ENCODE results near the gene CCDC91.

CCDC91 gene

DNA sequence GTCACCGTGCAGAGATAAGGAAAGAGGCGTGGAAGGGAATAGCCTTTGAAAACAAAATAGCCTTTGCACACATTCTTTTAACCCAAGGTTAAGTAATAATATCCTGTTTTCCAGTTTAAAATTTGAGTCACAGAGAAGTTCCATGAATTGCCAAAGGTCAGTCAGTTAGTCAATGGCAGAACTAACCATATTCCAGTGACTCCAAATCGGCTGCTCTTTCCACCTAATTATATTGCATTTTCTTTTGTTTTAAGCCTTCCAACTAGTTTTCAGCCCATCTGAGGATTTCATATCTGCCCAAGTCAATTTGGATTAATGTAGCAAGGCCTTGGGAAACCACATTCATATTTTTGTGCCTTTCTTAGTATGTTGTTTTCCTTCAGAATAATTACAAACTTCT, 373.0 kb downstream of the CCDC91 start:
- Histone ChIP-seq H2AFZ (ENCODE audit: low read depth, low read length) (no peak overlapping the region), H2BK5ac (ENCODE audit: low read depth, low read length, poor library complexity, severe bottlenecking) (no peak overlapping the region), H3K27me3 (ENCODE audit: control insufficient read depth in 1 of 2, insufficient read depth in 1 of 2, low read length in 2 of 2) (no peaks in the 10 kb centered on the region), H2BK12ac (ENCODE audit: low read length in 2 of 2) (no peak overlapping the region), H4K8ac (ENCODE audit: low read length) (no peak overlapping the region), H3K79me1 (replicated peaks; ENCODE audit: low read length, poor library complexity, severe bottlenecking) (no peaks in the 10 kb centered on the region), H3K4me2 (ENCODE audit: low read length, poor library complexity, severe bottlenecking) (no peak overlapping the region), H2BK120ac (ENCODE audit: low read depth, low read length) (no peak overlapping the region), H3K9me3 (ENCODE audit: control insufficient read depth, low read length) (peaks cover 7% of the 10 kb centered on the region), H3K4ac (ENCODE audit: low read depth in 1 of 2, low read length in 2 of 2) (no peak overlapping the region), H3K23ac (ENCODE audit: low read length in 2 of 2) (no peak overlapping the region), H2BK15ac (ENCODE audit: low read depth, poor library complexity, severe bottlenecking) (no peak overlapping the region), H3K14ac (ENCODE audit: low read length in 2 of 2) (no peak overlapping the region), H3K18ac (ENCODE audit: low read depth in 1 of 2, low read length in 2 of 2) (no peak overlapping the region), H3K4me1 (ENCODE audit: control insufficient read depth, insufficient read depth, low read depth, low read length) (no peaks in the 10 kb centered on the region), H3K4me3 (ENCODE audit: insufficient read depth in 1 of 2, low read depth in 1 of 2, low read length in 2 of 2) (no peak overlapping the region), H3K27ac (ENCODE audit: low read length, poor library complexity, severe bottlenecking) (no peak overlapping the region), H3K9ac (ENCODE audit: low read length) (peak overlapping the region; percentile 74), H3K36me3 (ENCODE audit: control insufficient read depth in 1 of 2, insufficient read depth in 2 of 2, low read depth in 1 of 2, low read length in 2 of 2) (no peaks in the 10 kb centered on the region), H4K91ac (ENCODE audit: low read length) (no peak overlapping the region), H2AK5ac (ENCODE audit: low read length, severe bottlenecking) (no peak overlapping the region)
- WGBS, result 100% methylated on average over 1 of the region's 3 CpGs
- DNase-seq, result no peak

DNA sequence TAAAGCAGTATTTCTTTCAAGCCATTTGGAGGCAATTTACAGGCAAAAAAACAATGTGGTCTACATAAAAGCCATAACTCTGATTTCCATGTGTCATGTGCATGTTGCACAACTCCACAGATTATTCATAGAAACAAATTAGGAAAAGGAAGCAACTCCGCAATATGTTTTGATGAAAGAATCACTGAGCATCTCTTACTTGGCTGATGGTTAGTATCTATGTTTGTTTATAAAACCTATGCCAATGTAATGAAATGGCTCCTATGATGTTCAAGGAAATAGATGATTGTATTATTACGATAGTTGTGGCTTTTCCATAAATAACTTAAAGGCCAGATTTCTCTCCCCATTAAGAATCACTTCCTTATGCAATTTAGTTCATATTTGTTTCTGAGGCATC, 373.7 kb downstream of the CCDC91 start:
- no peak overlapping the region for H2BK5ac ChIP-seq (ENCODE audit: low read depth, low read length, poor library complexity, severe bottlenecking)
- no peak overlapping the region for H3K4me2 ChIP-seq (ENCODE audit: low read length, poor library complexity, severe bottlenecking)
- peaks cover 7% of the 10 kb centered on the region for H3K9me3 ChIP-seq (ENCODE audit: control insufficient read depth, low read length)
- peak; percentile 42 for DNase-seq
- H2BK120ac ChIP-seq (ENCODE audit: low read depth, low read length), result no peak overlapping the region
- H2AK5ac ChIP-seq (ENCODE audit: low read length, severe bottlenecking), result no peak overlapping the region
- no peaks in the 10 kb centered on the region for H3K36me3 ChIP-seq (ENCODE audit: control insufficient read depth in 1 of 2, insufficient read depth in 2 of 2, low read depth in 1 of 2, low read length in 2 of 2)
- H3K14ac ChIP-seq (ENCODE audit: low read length in 2 of 2), result no peak overlapping the region
- H3K4ac ChIP-seq (ENCODE audit: low read depth in 1 of 2, low read length in 2 of 2), result no peak overlapping the region
- H4K8ac ChIP-seq (ENCODE audit: low read length), result no peak overlapping the region
- no peaks in the 10 kb centered on the region for H3K4me1 ChIP-seq (ENCODE audit: control insufficient read depth, insufficient read depth, low read depth, low read length)
- H3K9ac ChIP-seq (ENCODE audit: low read length), result peak overlapping the region; percentile 74
- H3K27ac ChIP-seq (ENCODE audit: low read length, poor library complexity, severe bottlenecking), result no peak overlapping the region
- H3K23ac ChIP-seq (ENCODE audit: low read length in 2 of 2), result no peak overlapping the region
- H2BK15ac ChIP-seq (ENCODE audit: low read depth, poor library complexity, severe bottlenecking), result no peak overlapping the region
- no peak overlapping the region for H3K18ac ChIP-seq (ENCODE audit: low read depth in 1 of 2, low read length in 2 of 2)
- no peak overlapping the region for H2AFZ ChIP-seq (ENCODE audit: low read depth, low read length)
- H3K4me3 ChIP-seq (ENCODE audit: insufficient read depth in 1 of 2, low read depth in 1 of 2, low read length in 2 of 2), result no peak overlapping the region
- no peak overlapping the region for H4K91ac ChIP-seq (ENCODE audit: low read length)
- 100% methylated on average over 2 of the region's 2 CpGs for WGBS
- no peaks in the 10 kb centered on the region for H3K27me3 ChIP-seq (ENCODE audit: control insufficient read depth in 1 of 2, insufficient read depth in 1 of 2, low read length in 2 of 2)
- H2BK12ac ChIP-seq (ENCODE audit: low read length in 2 of 2), result no peak overlapping the region
- H3K79me1 ChIP-seq (replicated peaks; ENCODE audit: low read length, poor library complexity, severe bottlenecking), result no peaks in the 10 kb centered on the region

- Histone ChIP-seq H3K18ac (ENCODE audit: low read depth in 1 of 2, low read length in 2 of 2) (no peak overlapping the region), H2BK12ac (ENCODE audit: low read length in 2 of 2) (no peak overlapping the region), H3K9ac (ENCODE audit: low read length) (peak overlapping the region; percentile 79), H3K9me3 (ENCODE audit: control insufficient read depth, low read length) (peaks cover 21% of the 10 kb centered on the region), H4K91ac (ENCODE audit: low read length) (no peak overlapping the region), H2AK5ac (ENCODE audit: low read length, severe bottlenecking) (no peak overlapping the region), H2BK5ac (ENCODE audit: low read depth, low read length, poor library complexity, severe bottlenecking) (no peak overlapping the region), H4K8ac (ENCODE audit: low read length) (no peak overlapping the region), H3K4me1 (ENCODE audit: control insufficient read depth, insufficient read depth, low read depth, low read length) (peaks cover 2% of the 10 kb centered on the region), H2BK120ac (ENCODE audit: low read depth, low read length) (no peak overlapping the region), H3K23ac (ENCODE audit: low read length in 2 of 2) (no peak overlapping the region), H2BK15ac (ENCODE audit: low read depth, poor library complexity, severe bottlenecking) (no peak overlapping the region), H3K79me1 (replicated peaks; ENCODE audit: low read length, poor library complexity, severe bottlenecking) (no peaks in the 10 kb centered on the region), H3K4me2 (ENCODE audit: low read length, poor library complexity, severe bottlenecking) (no peak overlapping the region), H2AFZ (ENCODE audit: low read depth, low read length) (no peak overlapping the region), H3K27me3 (ENCODE audit: control insufficient read depth in 1 of 2, insufficient read depth in 1 of 2, low read length in 2 of 2) (no peaks in the 10 kb centered on the region), H3K36me3 (ENCODE audit: control insufficient read depth in 1 of 2, insufficient read depth in 2 of 2, low read depth in 1 of 2, low read length in 2 of 2) (no peaks in the 10 kb centered on the region), H3K4me3 (ENCODE audit: insufficient read depth in 1 of 2, low read depth in 1 of 2, low read length in 2 of 2) (no peak overlapping the region), H3K14ac (ENCODE audit: low read length in 2 of 2) (no peak overlapping the region), H3K4ac (ENCODE audit: low read depth in 1 of 2, low read length in 2 of 2) (no peak overlapping the region), H3K27ac (ENCODE audit: low read length, poor library complexity, severe bottlenecking) (no peak overlapping the region)
- WGBS, result 63% methylated on average over 3 of the region's 3 CpGs
- DNase-seq, result peak; percentile 87
These were observed 377.9 kb downstream of the CCDC91 start for GRCh38 chr12:28568118-28568517.

GRCh38 chr12:28568704-28569103, 378.4 kb downstream of the CCDC91 start:
- H3K79me1 ChIP-seq (replicated peaks; ENCODE audit: low read length, poor library complexity, severe bottlenecking), result no peaks in the 10 kb centered on the region
- no peak overlapping the region for H4K8ac ChIP-seq (ENCODE audit: low read length)
- no peak overlapping the region for H3K23ac ChIP-seq (ENCODE audit: low read length in 2 of 2)
- no peak overlapping the region for H2AFZ ChIP-seq (ENCODE audit: low read depth, low read length)
- no peak overlapping the region for H2AK5ac ChIP-seq (ENCODE audit: low read length, severe bottlenecking)
- H3K9ac ChIP-seq (ENCODE audit: low read length), result peak overlapping the region; percentile 75
- H3K18ac ChIP-seq (ENCODE audit: low read depth in 1 of 2, low read length in 2 of 2), result no peak overlapping the region
- no peak overlapping the region for H3K14ac ChIP-seq (ENCODE audit: low read length in 2 of 2)
- H4K91ac ChIP-seq (ENCODE audit: low read length), result no peak overlapping the region
- no peak overlapping the region for H3K27ac ChIP-seq (ENCODE audit: low read length, poor library complexity, severe bottlenecking)
- H2BK12ac ChIP-seq (ENCODE audit: low read length in 2 of 2), result no peak overlapping the region
- H2BK15ac ChIP-seq (ENCODE audit: low read depth, poor library complexity, severe bottlenecking), result no peak overlapping the region
- 90% methylated on average over 4 of the region's 6 CpGs for WGBS
- no peaks in the 10 kb centered on the region for H3K27me3 ChIP-seq (ENCODE audit: control insufficient read depth in 1 of 2, insufficient read depth in 1 of 2, low read length in 2 of 2)
- no peaks in the 10 kb centered on the region for H3K36me3 ChIP-seq (ENCODE audit: control insufficient read depth in 1 of 2, insufficient read depth in 2 of 2, low read depth in 1 of 2, low read length in 2 of 2)
- no peak overlapping the region for H2BK120ac ChIP-seq (ENCODE audit: low read depth, low read length)
- no peak overlapping the region for H2BK5ac ChIP-seq (ENCODE audit: low read depth, low read length, poor library complexity, severe bottlenecking)
- no peak for DNase-seq
- H3K4me2 ChIP-seq (ENCODE audit: low read length, poor library complexity, severe bottlenecking), result no peak overlapping the region
- H3K4ac ChIP-seq (ENCODE audit: low read depth in 1 of 2, low read length in 2 of 2), result no peak overlapping the region
- H3K9me3 ChIP-seq (ENCODE audit: control insufficient read depth, low read length), result peaks cover 21% of the 10 kb centered on the region
- H3K4me3 ChIP-seq (ENCODE audit: insufficient read depth in 1 of 2, low read depth in 1 of 2, low read length in 2 of 2), result no peak overlapping the region
- peaks cover 2% of the 10 kb centered on the region for H3K4me1 ChIP-seq (ENCODE audit: control insufficient read depth, insufficient read depth, low read depth, low read length)

Measured in mesenchymal stem cell (in vitro differentiated cells and primary cell).